Calu3 (cell line): ENCODE measurements around the gene FAAH. TPM values are rescaled to one million over a fixed set of nuclear protein-coding genes. Genes with fewer than 3 reads are reported as not detected.

Source experiments
- BruUV-seq: library from RNA; stranded (reverse); fragments of 400-500 nt; replicated peaks from 2 replicates; lab custom pipeline; 2021; lab: Mats Ljungman, UMichigan
- CTCF ChIA-PET: fragments of 300-600 bp; sonication (Branson Sonifier 250); formaldehyde crosslinking; loops from one replicate; lab custom pipeline; 2022; ENCODE audit warnings: antibody characterized with exemption; lab: Charles Lee
- DNase-seq: peaks from one replicate; pipeline ENCODE4 v3.0.0; 2022
- H3K27ac Mint-ChIP-seq: one replicate; pipeline ENCODE4 v1.8.0; 2022; ENCODE audit warnings: mixed read lengths; ENCODE audit not compliant: unreplicated experiment
- H3K27me3 Mint-ChIP-seq: one replicate; pipeline ENCODE4 v1.8.0; 2022; ENCODE audit warnings: mixed read lengths; ENCODE audit not compliant: unreplicated experiment
- H3K36me3 Mint-ChIP-seq: one replicate; pipeline ENCODE4 v1.8.0; 2022; ENCODE audit warnings: mild to moderate bottlenecking, moderate library complexity, mixed read lengths; ENCODE audit not compliant: insufficient read depth, unreplicated experiment
- H3K4me1 Mint-ChIP-seq: one replicate; pipeline ENCODE4 v1.8.0; 2022; ENCODE audit warnings: mild to moderate bottlenecking, low read depth, mixed read lengths; ENCODE audit not compliant: unreplicated experiment
- H3K4me3 Mint-ChIP-seq: one replicate; pipeline ENCODE4 v1.8.0; 2022; ENCODE audit warnings: mild to moderate bottlenecking, low read depth, moderate library complexity, mixed read lengths; ENCODE audit not compliant: unreplicated experiment
- H3K9me3 Mint-ChIP-seq: one replicate; pipeline ENCODE4 v1.8.0; 2022; ENCODE audit warnings: low read depth, mixed read lengths; ENCODE audit not compliant: unreplicated experiment
- intact Hi-C: fragments of 100-400 bp; cut with micrococcal nuclease; formaldehyde crosslinking; loops from one replicate; pipeline ENCODE4 v1.10.0; 2022; ENCODE audit not compliant: unreplicated experiment
- total RNA-seq: library from RNA; stranded (reverse); gene quantifications from 2 replicates; pipeline ENCODE4 v1.2.3, GENCODE V29; 2022
- TF ChIP-seq, protein P1 (sequence below): fragments of 200-600 bp; IDR thresholded peaks from one replicate; pipeline ENCODE4 v1.8.0; 2022; ENCODE audit warnings: antibody characterized with exemption; ENCODE audit not compliant: unreplicated experiment

The FAAH gene
- total RNA-seq, 1 experiment from 2014 or later = 31.4 TPM

DNA sequence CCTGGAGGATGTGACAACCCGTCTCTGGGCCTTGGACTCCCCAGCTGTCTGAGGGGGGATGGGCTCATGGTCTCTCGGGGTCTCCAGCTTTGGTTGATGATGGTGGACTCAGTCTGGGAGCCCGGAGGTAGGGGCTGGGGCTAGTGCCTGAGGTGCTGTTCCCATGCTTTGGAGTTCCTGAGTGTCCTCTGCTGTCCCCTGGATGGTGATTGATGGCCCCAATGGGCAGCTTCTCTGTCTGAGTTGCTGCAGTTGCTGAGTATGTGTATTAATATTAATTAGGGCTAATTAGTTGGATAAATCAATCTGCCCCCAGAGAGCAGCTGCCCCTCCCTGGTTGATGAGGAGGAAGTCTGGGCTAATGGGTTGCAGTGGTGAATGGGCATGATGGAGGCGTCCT lies 30.6 kb downstream of the FAAH start:
- no peaks in the 10 kb centered on the region for H3K36me3 Mint-ChIP-seq
- no peak overlapping the region for H3K27ac Mint-ChIP-seq
- TF ChIP-seq, protein P1, sequence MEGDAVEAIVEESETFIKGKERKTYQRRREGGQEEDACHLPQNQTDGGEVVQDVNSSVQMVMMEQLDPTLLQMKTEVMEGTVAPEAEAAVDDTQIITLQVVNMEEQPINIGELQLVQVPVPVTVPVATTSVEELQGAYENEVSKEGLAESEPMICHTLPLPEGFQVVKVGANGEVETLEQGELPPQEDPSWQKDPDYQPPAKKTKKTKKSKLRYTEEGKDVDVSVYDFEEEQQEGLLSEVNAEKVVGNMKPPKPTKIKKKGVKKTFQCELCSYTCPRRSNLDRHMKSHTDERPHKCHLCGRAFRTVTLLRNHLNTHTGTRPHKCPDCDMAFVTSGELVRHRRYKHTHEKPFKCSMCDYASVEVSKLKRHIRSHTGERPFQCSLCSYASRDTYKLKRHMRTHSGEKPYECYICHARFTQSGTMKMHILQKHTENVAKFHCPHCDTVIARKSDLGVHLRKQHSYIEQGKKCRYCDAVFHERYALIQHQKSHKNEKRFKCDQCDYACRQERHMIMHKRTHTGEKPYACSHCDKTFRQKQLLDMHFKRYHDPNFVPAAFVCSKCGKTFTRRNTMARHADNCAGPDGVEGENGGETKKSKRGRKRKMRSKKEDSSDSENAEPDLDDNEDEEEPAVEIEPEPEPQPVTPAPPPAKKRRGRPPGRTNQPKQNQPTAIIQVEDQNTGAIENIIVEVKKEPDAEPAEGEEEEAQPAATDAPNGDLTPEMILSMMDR = no peak
- intact Hi-C loops = no loop called here
- no peaks in the 10 kb centered on the region for H3K4me1 Mint-ChIP-seq
- no peak overlapping the region for H3K4me3 Mint-ChIP-seq
- peaks cover 3% of the 10 kb centered on the region for H3K9me3 Mint-ChIP-seq
- H3K27me3 Mint-ChIP-seq = peaks cover 57% of the 10 kb centered on the region
- DNase-seq = no peak
- CTCF ChIA-PET = no interaction called here
- no TSS peak for BruUV-seq

DNA sequence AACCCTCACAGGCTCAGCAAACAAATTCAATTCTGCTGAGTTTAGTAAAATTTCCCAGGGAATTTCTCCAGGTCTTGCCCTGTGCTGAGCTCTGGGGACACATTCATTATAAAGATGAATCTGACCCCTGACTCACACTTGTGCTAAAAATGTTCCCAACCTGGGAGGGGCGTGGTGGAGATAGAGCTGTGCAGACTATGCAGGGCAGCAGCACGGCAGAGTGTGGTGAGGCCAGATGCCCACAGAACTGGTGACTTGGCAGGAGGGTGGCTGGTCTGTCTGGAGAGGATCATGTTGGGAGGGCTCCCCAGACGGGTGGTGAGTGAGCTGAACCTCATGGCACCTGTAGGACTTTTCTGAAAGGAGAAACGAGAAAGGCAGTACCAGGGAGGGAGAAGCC lies 31.6 kb downstream of the FAAH start:
- DNase-seq = no peak
- TF ChIP-seq, protein P1 = no peak
- no TSS peak for BruUV-seq
- H3K4me3 Mint-ChIP-seq = no peak overlapping the region
- H3K27me3 Mint-ChIP-seq = peaks cover 67% of the 10 kb centered on the region
- H3K27ac Mint-ChIP-seq = no peak overlapping the region
- no peaks in the 10 kb centered on the region for H3K4me1 Mint-ChIP-seq
- CTCF ChIA-PET = interaction anchor here (0.9 to 1.1 kb wide), 2 partner anchors 11 to 12 kb away, joined by 3 read pairs; no protein-coding TSS in a partner anchor
- peaks cover 3% of the 10 kb centered on the region for H3K9me3 Mint-ChIP-seq
- intact Hi-C loops = no loop called here
- no peaks in the 10 kb centered on the region for H3K36me3 Mint-ChIP-seq

DNA sequence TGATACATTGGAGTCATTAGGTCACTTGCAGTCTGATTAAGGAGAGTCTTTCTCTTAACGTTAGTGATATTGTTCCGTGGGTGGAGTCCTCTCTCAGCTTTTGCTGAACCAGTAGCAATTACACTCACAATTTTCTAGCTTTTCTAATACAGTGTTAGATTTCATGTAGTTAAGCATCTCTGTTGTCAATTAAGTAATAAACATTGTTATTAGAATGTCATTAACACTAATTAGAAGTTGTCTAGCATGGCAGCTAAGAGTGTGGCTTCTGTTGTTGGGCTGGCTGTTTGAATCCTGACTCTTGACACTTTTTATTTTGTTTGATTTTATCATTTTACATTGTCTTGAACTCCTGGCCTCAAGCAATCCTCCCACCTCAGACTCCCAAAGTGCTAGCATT lies 33.4 kb downstream of the FAAH start:
- no peak overlapping the region for H3K4me3 Mint-ChIP-seq
- no peak overlapping the region for H3K27ac Mint-ChIP-seq
- CTCF ChIA-PET = interaction anchor here (1.0 kb wide), 1 partner anchor 18 kb away, joined by 3 read pairs; no protein-coding TSS in a partner anchor
- no peak for DNase-seq
- H3K27me3 Mint-ChIP-seq = peaks cover 67% of the 10 kb centered on the region
- H3K9me3 Mint-ChIP-seq = no peaks in the 10 kb centered on the region
- no TSS peak for BruUV-seq
- no peaks in the 10 kb centered on the region for H3K36me3 Mint-ChIP-seq
- TF ChIP-seq, protein P1 = no peak
- no peaks in the 10 kb centered on the region for H3K4me1 Mint-ChIP-seq
- intact Hi-C loops = no loop called here

DNA sequence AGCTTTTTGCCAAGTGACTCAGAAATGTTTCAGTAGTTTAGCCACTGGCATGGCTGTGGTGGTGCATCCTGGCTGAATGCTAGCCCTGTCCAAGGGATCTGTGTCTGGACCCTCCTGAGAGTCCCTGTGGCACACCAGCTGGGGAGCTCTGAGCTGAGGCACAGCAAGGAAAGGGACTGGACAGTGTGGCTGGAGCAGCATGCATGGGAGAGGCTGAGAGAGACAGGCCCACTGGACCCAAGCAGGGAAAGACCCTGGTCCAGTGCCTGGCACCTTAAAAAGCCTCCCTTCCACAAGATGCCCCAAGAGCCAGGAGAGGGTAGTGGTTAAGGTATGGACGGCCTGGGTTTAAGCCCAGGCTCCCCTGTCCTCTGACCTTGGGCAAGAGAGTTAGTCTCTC lies 35.3 kb downstream of the FAAH start:
- intact Hi-C loops = no loop called here
- TF ChIP-seq, protein P1 = no peak
- Mint-ChIP-seq H3K4me1 (no peaks in the 10 kb centered on the region), H3K9me3 (no peaks in the 10 kb centered on the region), H3K36me3 (no peaks in the 10 kb centered on the region), H3K27me3 (peaks cover 71% of the 10 kb centered on the region), H3K27ac (no peak overlapping the region), H3K4me3 (no peak overlapping the region)
- no TSS peak for BruUV-seq
- CTCF ChIA-PET = no interaction called here
- no peak for DNase-seq
